ENCODE results near the gene SERPINH1. TPM values are rescaled to one million over a fixed set of nuclear protein-coding genes. Genes with fewer than 3 reads are reported as not detected.

Gene SERPINH1
- total RNA-seq, 1 experiment from 2014 or later, result 117 TPM

- ChIA-PET POLR2A (ENCODE audit: unreplicated experiment) (no interaction called here), CTCF (no interaction called here)
- no peaks in the 10 kb centered on the region for H3K27me3 ChIP-seq (ENCODE audit: low read length)
- DNase-seq, result no peak
- H4K20me1 ChIP-seq (ENCODE audit: low read length), result no peaks in the 10 kb centered on the region
- peaks cover 3% of the 10 kb centered on the region; the same call in 1 of the 2 replicates for H3K4me1 ChIP-seq (ENCODE audit: insufficient read depth, low read length)
- ATAC-seq, result no peak
- H3K36me3 ChIP-seq (ENCODE audit: low read depth, low read length), result no peaks in the 10 kb centered on the region
- H3K4me2 ChIP-seq (ENCODE audit: low read length), result no peak overlapping the region
- BruUV-seq (replicated peaks), result no TSS peak
- intact Hi-C loops (cut with micrococcal nuclease), result no loop called here
- no peak overlapping the region for H3K9ac ChIP-seq (ENCODE audit: low read length)
- no peaks in the 10 kb centered on the region for H3K9me3 ChIP-seq (ENCODE audit: low read length)
- no peaks in the 10 kb centered on the region for H3K79me2 ChIP-seq (ENCODE audit: low read length)
- no peaks in the 10 kb centered on the region; the same call in 1 of the 2 replicates for H3K9me2 ChIP-seq (replicated peaks; ENCODE audit: low read length)
- H2AFZ ChIP-seq (ENCODE audit: low read length), result no peak overlapping the region
- no peaks in the 10 kb centered on the region for H3F3A ChIP-seq (ENCODE audit: low read length, unreplicated experiment)
- no peak overlapping the region for H3K4me3 ChIP-seq (ENCODE audit: low read length)
- TF ChIP-seq CTCF (conservative IDR thresholded peaks at IDR 0.05; ENCODE audit: low read depth, low read length) (no peak), EZH2phosphoT487 (IDR thresholded peaks at IDR 0.05; ENCODE audit: borderline replicate concordance, low read length) (no peak), EZH2 (IDR thresholded peaks at IDR 0.05; ENCODE audit: low read length, unreplicated experiment) (no peak)
- no peak overlapping the region for H3K27ac ChIP-seq (ENCODE audit: low read length)
Observed at GRCh38 chr11:75615751-75616150, 53.7 kb downstream of the SERPINH1 start.

- no peaks in the 10 kb centered on the region for H3K36me3 ChIP-seq (ENCODE audit: low read depth, low read length)
- DNase-seq, result no peak
- TF ChIP-seq EZH2 (IDR thresholded peaks at IDR 0.05; ENCODE audit: low read length, unreplicated experiment), result no peak
- no peak for TF ChIP-seq CTCF (conservative IDR thresholded peaks at IDR 0.05; ENCODE audit: low read depth, low read length)
- no peak for TF ChIP-seq EZH2phosphoT487 (IDR thresholded peaks at IDR 0.05; ENCODE audit: borderline replicate concordance, low read length)
- H3K27ac ChIP-seq (ENCODE audit: low read length), result no peak overlapping the region
- no peak overlapping the region for H3K9ac ChIP-seq (ENCODE audit: low read length)
- H3K4me3 ChIP-seq (ENCODE audit: low read length), result no peak overlapping the region
- intact Hi-C loops (cut with micrococcal nuclease), result no loop called here
- no peaks in the 10 kb centered on the region for H3K27me3 ChIP-seq (ENCODE audit: low read length)
- H3F3A ChIP-seq (ENCODE audit: low read length, unreplicated experiment), result no peaks in the 10 kb centered on the region
- no peaks in the 10 kb centered on the region for H3K9me3 ChIP-seq (ENCODE audit: low read length)
- ATAC-seq, result no peak
- no peak overlapping the region for H2AFZ ChIP-seq (ENCODE audit: low read length)
- H3K4me1 ChIP-seq (ENCODE audit: insufficient read depth, low read length), result peaks cover 3% of the 10 kb centered on the region; the same call in 1 of the 2 replicates
- H3K9me2 ChIP-seq (replicated peaks; ENCODE audit: low read length), result no peaks in the 10 kb centered on the region; the same call in 1 of the 2 replicates
- H3K4me2 ChIP-seq (ENCODE audit: low read length), result no peak overlapping the region
- POLR2A ChIA-PET (ENCODE audit: unreplicated experiment), result no interaction called here
- no peaks in the 10 kb centered on the region for H4K20me1 ChIP-seq (ENCODE audit: low read length)
- H3K79me2 ChIP-seq (ENCODE audit: low read length), result no peaks in the 10 kb centered on the region
- CTCF ChIA-PET, result no interaction called here
- no TSS peak for BruUV-seq (replicated peaks)
Observed at GRCh38 chr11:75616281-75616680, 54.2 kb downstream of the SERPINH1 start.

Other genes starting within 250 kb of the SERPINH1 start
- 15.7 and 19.1 TPM in 2 replicates for gene ARRB1, start 210.6 kb upstream of the SERPINH1 start, total RNA-seq (2014; rRNA removed)
- 1,739 and 2,018 TPM in 2 replicates for gene RPS3, start 162.7 kb upstream of the SERPINH1 start, total RNA-seq (2014; rRNA removed)
- 6.6 and 8.4 TPM in 2 replicates for gene KLHL35, start 129.1 kb upstream of the SERPINH1 start, total RNA-seq (2014; rRNA removed)
- 21.4 and 31.1 TPM in 2 replicates for gene GDPD5, start 36.3 kb upstream of the SERPINH1 start, total RNA-seq (2014; rRNA removed)
- gene MAP6, start 106.8 kb downstream of the SERPINH1 start, total RNA-seq (2014; rRNA removed), result 0.47 and 1.3 TPM in 2 replicates
- not detected in 2 replicates for gene MOGAT2, start 155.6 kb downstream of the SERPINH1 start, total RNA-seq (2014; rRNA removed)
- gene DGAT2, start 206.5 kb downstream of the SERPINH1 start, total RNA-seq (2014; rRNA removed), result 14.3 and 18.5 TPM in 2 replicates